NCI-H2081 treated with DMSO at 0.1 percent for 48 hours (cell line): ENCODE results near the gene WDFY2.

Source experiments
- DNase-seq: peaks from one replicate; lab custom pipeline; 2025; lab: John Stamatoyannopoulos, UW

WDFY2 gene

GRCh38 chr13:51771418-51772104 lies 187.3 kb downstream of the WDFY2 start:
- DNase-seq = no peak

GRCh38 chr13:51772105-51772455 lies 187.8 kb downstream of the WDFY2 start:
- no peak for DNase-seq

- no peak for DNase-seq
Observed at GRCh38 chr13:51772781-51773180, 188.5 kb downstream of the WDFY2 start.

- no peak for DNase-seq
Observed at GRCh38 chr13:51773515-51773914, 189.3 kb downstream of the WDFY2 start.

GRCh38 chr13:51776179-51776578 lies 191.9 kb downstream of the WDFY2 start:
- no peak for DNase-seq

- DNase-seq = no peak
Observed at GRCh38 chr13:51777921-51778320, 193.7 kb downstream of the WDFY2 start.

GRCh38 chr13:51778392-51778791 lies 194.1 kb downstream of the WDFY2 start:
- DNase-seq = no peak

- no peak for DNase-seq
Observed at GRCh38 chr13:51780099-51780498, 195.8 kb downstream of the WDFY2 start.

GRCh38 chr13:51781246-51782022 lies 197.2 kb downstream of the WDFY2 start:
- DNase-seq = no peak

- no peak for DNase-seq
Observed at GRCh38 chr13:51782026-51782710, 197.9 kb downstream of the WDFY2 start.

- no peak for DNase-seq
Observed at GRCh38 chr13:51783428-51784094, 199.3 kb downstream of the WDFY2 start.

GRCh38 chr13:51784097-51784496 lies 199.8 kb downstream of the WDFY2 start:
- DNase-seq = no peak

- no peak for DNase-seq
Observed at GRCh38 chr13:51785712-51786424, 201.6 kb downstream of the WDFY2 start.

GRCh38 chr13:51786425-51787265 lies 202.4 kb downstream of the WDFY2 start:
- no peak for DNase-seq

GRCh38 chr13:51793570-51794271 lies 209.5 kb downstream of the WDFY2 start:
- DNase-seq = no peak

GRCh38 chr13:51794964-51795363 lies 210.7 kb downstream of the WDFY2 start:
- DNase-seq = no peak

GRCh38 chr13:51795419-51795818 lies 211.2 kb downstream of the WDFY2 start:
- DNase-seq = no peak

GRCh38 chr13:51796546-51796945 lies 212.3 kb downstream of the WDFY2 start:
- no peak for DNase-seq

GRCh38 chr13:51797664-51798488 lies 213.6 kb downstream of the WDFY2 start:
- peak; percentile 56 for DNase-seq
